B cell (primary cell): ENCODE results near the gene COQ10A.

Experiments used
- CTCF ChIP-seq: fragments of 200-600 bp; IDR thresholded peaks from one replicate; pipeline ENCODE4 v1.8.0; 2022; ENCODE audit warnings: antibody characterized with exemption, mild to moderate bottlenecking
- EZH2 ChIP-seq: IDR thresholded peaks from 2 replicates; pipeline ENCODE4 v1.6.1; 2012; ENCODE audit warnings: borderline replicate concordance, low read depth, mild to moderate bottlenecking, moderate library complexity, low read length; ENCODE audit not compliant: insufficient read depth, poor library complexity, severe bottlenecking

- TF ChIP-seq CTCF (no peak), EZH2 (no peak)
Observed at GRCh38 chr12:56237552-56237951, 29.2 kb upstream of the COQ10A start.
